Measurements from ENCODE around the gene PALLD. TPM values are rescaled to one million over a fixed set of nuclear protein-coding genes. Genes with fewer than 3 reads are reported as not detected.
A peak's percentile ranks its signal among the peaks of the same experiment; 100 is the strongest.

The PALLD gene
- total and polyA plus RNA-seq, 2 of the 8 experiments (the other 6 are each of a cell fraction or from before 2014, with no cell fraction given): 10.5 to 25.0 TPM

- Histone ChIP-seq H3K79me2 (ENCODE audit: control insufficient read depth in 1 of 2, insufficient read depth in 2 of 2, low read length in 2 of 2) (peaks cover 0 to 45% of the 10 kb centered on the region in 2 experiments; a peak in 2 of 4 replicates), H4K20me1 (replicated peaks in 1 of 2; ENCODE audit: control insufficient read depth in 1 of 2, insufficient read depth in 2 of 2, low read length in 2 of 2) (peaks cover 0 to 2% of the 10 kb centered on the region in 2 experiments), H2BK5ac (ENCODE audit: low read depth, low read length) (no peak overlapping the region), H3K4me1 (replicated peaks in 1 of 4; ENCODE audit: control insufficient read depth in 3 of 4, insufficient read depth in 4 of 4, low read length in 3 of 4) (peaks cover 0 to 20% (median 2%) of the 10 kb centered on the region in 4 experiments; a peak in 6 of 7 replicates), H3K36me3 (ENCODE audit: control insufficient read depth in 2 of 4, insufficient read depth in 4 of 4, low read length in 3 of 4) (0 out of 8 replicates have a peak, but pooled peaks cover 0 to 5% (median 0%) of the 10 kb centered on the region in 4 experiments), H3K9ac (replicated peaks in 1 of 4; ENCODE audit: extremely low read depth in 1 of 4, low read depth in 3 of 4, low read length in 3 of 4) (no peak overlapping the region), H3K9me3 (ENCODE audit: insufficient read depth in 2 of 2, low read depth in 1 of 2, low read length in 1 of 2) (no peaks in the 10 kb centered on the region; a peak in 1 of 4 replicates), H3K4ac (replicated peaks; ENCODE audit: insufficient read length, low read depth, low read length) (no peak overlapping the region), H3K4me2 (ENCODE audit: insufficient read depth in 1 of 2, low read depth in 2 of 2, low read length in 2 of 2) (peak overlapping the region; percentile 75 to 92; a peak in 2 of 4 replicates), H3K23ac (ENCODE audit: insufficient read length) (no peak overlapping the region), H3K18ac (ENCODE audit: extremely low read depth, low read length) (no peak overlapping the region), H2AFZ (ENCODE audit: low read length) (no peak overlapping the region), H4K91ac (replicated peaks; ENCODE audit: insufficient read length, low read length) (no peak overlapping the region), H3K56ac (replicated peaks; ENCODE audit: insufficient read length, low read depth, low read length) (no peak overlapping the region), H2AK5ac (ENCODE audit: low read depth, low read length) (no peak overlapping the region), H3K27me3 (replicated peaks in 1 of 4; ENCODE audit: control insufficient read depth in 3 of 4, extremely low read depth in 1 of 4, insufficient read depth in 3 of 4, low read length in 3 of 4) (peaks cover 0 to 11% (median 5%) of the 10 kb centered on the region in 4 experiments; a peak in 3 of 7 replicates), H4K8ac (ENCODE audit: extremely low read depth, insufficient read depth, low read length) (no peak overlapping the region), H3K4me3 (ENCODE audit: extremely low read depth in 1 of 4, insufficient read depth in 2 of 4, low read depth in 3 of 4, low read length in 4 of 4) (peak overlapping the region in 1 of 4 experiments; percentile 96; a peak in 1 of 8 replicates), H2BK12ac (ENCODE audit: low read depth, low read length) (no peak overlapping the region), H3K27ac (ENCODE audit: low read depth, low read length) (no peak overlapping the region), H3K79me1 (ENCODE audit: low read depth, low read length) (no peaks in the 10 kb centered on the region), H2BK15ac (ENCODE audit: low read length) (no peak overlapping the region), H4K5ac (ENCODE audit: insufficient read length, low read depth, low read length) (no peak overlapping the region), H2BK20ac (ENCODE audit: low read length) (no peak overlapping the region), H3K23me2 (ENCODE audit: low read depth, low read length) (peaks cover 6% of the 10 kb centered on the region), H3K14ac (ENCODE audit: insufficient read length) (no peak overlapping the region), H2BK120ac (replicated peaks; ENCODE audit: low read depth, low read length) (no peak overlapping the region)
- 86% methylated on average over 2 of the region's 2 CpGs; no CpG with 5 or more reads in 1 of the 2 experiments for WGBS, 2 experiments (ENCODE audit: extremely low coverage in 1 of 2, insufficient coverage in 1 of 2, insufficient read length in 1 of 2, insufficient replicate concordance in 2 of 2, low coverage in 1 of 2, low lambda C conversion rate in 2 of 2, missing lambda C conversion rate in 1 of 2)
- CTCF ChIA-PET (ENCODE audit: partially characterized antibody): interaction anchor here (0.8 to 5.6 kb wide), 20 partner anchors 11 to 125 kb away, joined by 3 to 39 read pairs (median 4); no protein-coding TSS in a partner anchor
- FAIRE-seq: no peak
- TF ChIP-seq ATF3 (IDR thresholded peaks at IDR 0.05; ENCODE audit: insufficient read depth, low read depth, low read length) (no peak), EZH2 (IDR thresholded peaks at IDR 0.05; ENCODE audit: low read depth, low read length, severe bottlenecking) (no peak), TBP (IDR thresholded peaks at IDR 0.05; ENCODE audit: low read depth, low read length) (no peak), KDM4A (IDR thresholded peaks at IDR 0.05; ENCODE audit: low read depth, low read length, severe bottlenecking) (no peak), SIN3A (conservative IDR thresholded peaks at IDR 0.05 in 1 of 2, IDR thresholded peaks at IDR 0.05 in 1 of 2; ENCODE audit: low read depth in 1 of 2, low read length in 2 of 2) (no peak), NANOG (IDR thresholded peaks at IDR 0.05; ENCODE audit: insufficient read depth, low read depth, low read length, poor library complexity, severe bottlenecking) (no peak), ZNF274 (IDR thresholded peaks at IDR 0.05; ENCODE audit: borderline replicate concordance, extremely low read depth, low read length) (no peak), CEBPB (IDR thresholded peaks at IDR 0.05; ENCODE audit: low read depth, low read length) (no peak), E2F6 (IDR thresholded peaks at IDR 0.05) (no peak), EGR1 (IDR thresholded peaks at IDR 0.05; ENCODE audit: borderline replicate concordance, low read depth, low read length) (no peak)
- POLR2A ChIA-PET (ENCODE audit: partially characterized antibody): interaction anchor here (1.0 to 4.9 kb wide), 5 partner anchors 11 to 88 kb away, joined by 3 to 127 read pairs (median 14); no protein-coding TSS in a partner anchor
- no peak for DNase-seq (ENCODE audit: low read depth in 1 of 2, low spot score in 2 of 2)
Observed at GRCh38 chr4:168833881-168834280, 337.0 kb downstream of the PALLD start.

Data from H1 (cell line).